ENCODE measurements around the gene TK1.

GRCh38 chr17:78214706-78215061, 27.8 kb upstream of the TK1 start:
- TF ChIP-seq CTCF (conservative IDR thresholded peaks at IDR 0.05 in 1 of 2, IDR thresholded peaks at IDR 0.05 in 1 of 2; ENCODE audit: extremely low read depth in 1 of 2, insufficient read depth in 1 of 2, low read depth in 1 of 2, low read length in 2 of 2) (no peak), EZH2 (IDR thresholded peaks at IDR 0.05; ENCODE audit: borderline replicate concordance, low read length) (no peak)

Measured in mammary epithelial cell (primary cell).